COR-L47 (cell line): ENCODE results near the gene FAM78A.
"Not testable (repeated sequence)": the region's sequence is repeated elsewhere in the genome, so short reads cannot be mapped to it uniquely, and the experiment has no call there.

Experiments used
- DNase-seq: peaks from one replicate; lab custom pipeline; 2025; lab: John Stamatoyannopoulos, UW

FAM78A gene

DNA sequence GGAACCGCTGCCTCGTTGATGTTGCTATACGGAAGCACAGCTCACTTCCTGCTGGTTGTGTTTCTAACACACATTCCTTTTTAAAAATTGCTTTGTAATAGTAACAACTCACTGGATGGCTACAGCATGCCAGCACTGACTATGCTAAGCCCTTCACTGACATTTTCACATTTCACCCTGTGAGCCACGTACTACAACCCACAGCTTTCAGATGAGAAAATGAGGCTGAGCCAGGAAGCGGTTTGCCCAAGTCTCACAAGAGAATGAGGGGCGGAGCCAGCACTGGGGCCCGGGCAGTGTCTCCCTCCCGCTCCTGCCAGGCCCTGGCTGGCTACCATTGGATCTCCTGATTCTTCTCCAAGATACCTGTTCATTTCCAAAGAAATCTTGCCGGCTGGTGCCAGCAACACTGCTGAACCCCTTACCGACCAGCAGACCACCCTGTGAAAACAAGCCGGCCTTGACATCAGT lies 38.3 kb downstream of the FAM78A start:
- no peak for DNase-seq

DNA sequence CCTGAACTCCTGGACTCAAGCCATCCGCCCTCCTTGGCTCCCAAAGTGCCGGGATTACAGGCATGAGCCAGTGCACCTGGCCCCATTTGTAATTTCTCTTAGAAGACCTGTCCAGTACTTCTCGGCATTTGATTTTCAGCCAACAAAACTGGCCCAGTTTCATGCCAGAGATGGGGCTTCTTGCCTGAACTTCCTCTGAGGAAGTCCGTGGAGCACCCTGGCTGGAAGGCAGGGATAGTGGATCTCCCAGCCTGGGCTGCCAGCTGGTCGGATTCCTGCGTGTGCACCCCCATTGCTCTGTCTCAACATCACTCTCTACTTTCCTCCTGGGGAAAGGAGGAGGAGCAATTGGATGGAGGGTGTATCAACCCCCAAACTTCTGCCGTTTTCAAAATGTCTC lies 39.0 kb downstream of the FAM78A start:
- no peak for DNase-seq

DNA sequence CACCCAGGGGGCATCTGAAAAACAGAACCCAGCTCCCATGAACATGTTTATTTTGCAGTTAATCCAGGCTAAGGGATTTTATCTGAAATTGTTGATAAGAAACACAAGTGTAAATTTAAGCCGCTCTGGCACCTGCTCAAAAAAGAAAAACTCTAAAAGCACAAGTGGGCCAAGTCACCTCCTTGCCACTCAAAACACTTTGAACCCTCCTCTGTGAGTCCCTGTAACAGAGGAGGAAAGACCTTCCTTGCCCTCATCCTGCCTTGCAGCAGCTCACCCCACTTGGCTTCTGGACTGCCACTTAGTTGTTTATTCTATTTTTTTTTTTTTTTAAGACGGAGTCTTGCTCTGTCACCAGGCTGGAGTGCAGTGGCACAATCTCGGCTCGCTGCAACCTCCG lies 39.5 kb downstream of the FAM78A start:
- no peak for DNase-seq

DNA sequence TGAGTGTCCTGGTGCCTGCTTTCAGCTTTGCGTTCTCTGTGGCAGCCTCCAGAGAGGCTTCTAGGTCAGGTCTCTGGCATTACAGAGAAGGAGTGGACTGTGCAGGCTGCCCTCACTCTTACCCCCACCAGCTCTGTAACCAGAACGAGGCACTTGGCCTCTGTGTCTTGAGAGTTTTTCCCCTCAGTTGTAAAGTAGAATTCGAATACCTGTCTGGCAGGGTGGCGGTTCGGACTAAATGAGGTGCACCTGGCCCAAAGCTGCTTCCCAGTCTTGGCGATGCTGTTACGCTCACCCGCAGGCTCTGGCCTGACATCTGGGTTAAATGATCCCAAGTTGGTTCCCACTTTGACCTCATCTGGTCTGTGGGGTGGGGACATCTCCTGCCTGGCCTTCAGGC lies 40.1 kb downstream of the FAM78A start:
- DNase-seq: no peak

DNA sequence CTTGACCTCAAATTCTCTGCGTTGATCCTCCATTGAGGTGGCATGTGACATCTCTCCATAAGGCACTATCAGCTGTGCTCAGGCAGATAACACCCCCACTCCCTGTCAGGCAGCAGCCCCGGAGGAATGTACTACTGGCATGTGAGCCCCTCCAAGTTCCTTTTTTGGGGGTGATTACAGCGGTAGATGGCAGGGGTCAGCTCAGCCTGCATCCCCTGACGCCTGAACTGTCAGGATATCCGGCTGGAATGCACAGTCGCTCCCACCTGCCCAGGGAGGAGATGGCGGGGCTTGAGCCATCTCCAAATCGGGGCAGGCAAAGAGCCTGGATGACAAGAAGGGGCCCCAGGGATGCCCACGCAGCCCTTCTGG lies 40.8 kb downstream of the FAM78A start:
- no peak for DNase-seq

DNA sequence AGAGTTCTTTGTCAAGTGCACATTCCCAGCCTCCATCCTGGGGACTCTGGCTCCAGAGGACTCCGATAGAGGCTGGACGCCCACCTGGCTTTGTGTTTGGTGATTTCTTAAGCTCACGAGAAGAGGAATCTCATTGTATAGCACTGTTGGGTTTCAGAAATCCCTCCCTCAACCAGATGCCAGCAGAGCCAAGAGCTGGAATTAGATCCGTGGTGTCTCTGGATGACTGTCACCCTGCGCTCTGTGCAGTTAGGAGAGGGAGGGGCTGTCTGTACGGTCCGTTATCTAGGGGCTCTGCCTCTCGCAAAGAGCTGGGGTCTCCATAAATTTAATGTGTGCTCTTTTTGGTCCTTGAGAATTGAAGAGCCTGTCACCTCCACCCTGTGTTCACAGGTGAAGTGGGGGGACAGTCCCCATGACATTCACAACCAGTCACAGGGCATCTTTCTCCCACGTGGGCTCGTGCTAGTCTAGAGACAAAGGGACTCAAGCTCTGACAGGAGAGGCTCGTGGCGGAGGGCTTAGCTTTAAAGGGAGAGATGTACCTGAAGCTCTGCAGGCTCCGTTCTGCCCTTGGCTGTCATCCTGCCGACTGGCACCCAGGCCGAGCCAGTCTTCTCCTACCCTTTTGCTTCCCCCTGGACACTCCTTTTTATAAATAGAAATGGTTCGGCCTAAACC lies 41.4 kb downstream of the FAM78A start:
- no peak for DNase-seq

DNA sequence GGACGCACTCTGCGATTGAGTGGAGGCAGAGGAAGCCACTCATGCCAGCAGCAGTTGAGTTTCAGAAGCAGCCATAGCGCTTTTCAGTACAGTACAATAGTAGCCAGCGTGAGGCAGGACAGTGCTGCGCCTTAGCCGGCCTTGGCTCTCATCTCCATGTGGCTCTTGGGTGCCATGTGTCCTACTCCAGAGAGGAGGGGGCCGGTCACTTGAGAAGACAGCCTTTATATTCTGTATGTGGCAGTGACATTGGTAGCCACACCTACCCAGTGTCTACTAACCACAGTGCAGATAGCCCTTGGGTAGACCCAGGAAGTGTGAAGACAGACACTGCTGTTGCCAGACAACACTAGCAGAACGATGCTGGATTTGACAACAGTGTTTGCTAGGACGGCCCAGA lies 42.3 kb downstream of the FAM78A start:
- no peak for DNase-seq

DNA sequence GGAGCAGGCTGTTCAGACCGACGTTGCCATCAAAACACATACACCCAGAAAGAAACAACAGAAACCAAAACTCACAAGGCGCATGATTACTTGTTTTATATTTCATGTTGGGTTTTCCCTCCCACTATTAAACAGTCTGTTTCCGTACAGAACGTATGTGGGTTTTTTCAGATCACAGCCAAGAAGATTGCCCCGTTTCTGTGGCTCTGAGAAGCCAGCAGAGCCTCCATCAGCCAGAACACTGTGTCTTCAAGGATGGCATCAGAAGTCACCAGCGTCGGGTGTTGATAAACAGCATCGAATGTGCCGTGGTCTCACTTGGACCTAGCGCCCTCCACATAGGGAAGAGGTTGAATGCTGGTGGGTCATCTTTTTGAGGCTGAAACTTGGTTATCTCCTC lies 42.8 kb downstream of the FAM78A start:
- no peak for DNase-seq

DNA sequence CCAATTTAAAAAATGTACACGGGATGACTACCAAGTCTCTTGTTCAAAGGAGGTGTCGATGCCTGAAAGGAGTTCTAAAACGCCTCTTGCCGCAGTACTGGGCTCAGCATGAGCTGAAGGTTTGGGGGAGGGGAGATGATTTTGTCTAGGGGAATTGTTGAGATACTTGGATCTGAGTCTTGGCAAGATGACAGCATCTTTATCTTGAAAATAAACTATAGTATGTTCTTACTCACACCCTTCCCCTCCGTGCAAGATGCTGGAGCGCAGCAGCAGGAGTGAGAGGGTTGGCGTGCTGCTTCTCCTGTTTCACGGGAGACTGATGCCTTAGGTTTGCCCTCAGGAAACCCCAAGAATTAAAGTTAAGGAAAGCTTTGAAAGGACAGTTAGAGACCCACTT lies 47.3 kb downstream of the FAM78A start:
- DNase-seq: no peak

DNA sequence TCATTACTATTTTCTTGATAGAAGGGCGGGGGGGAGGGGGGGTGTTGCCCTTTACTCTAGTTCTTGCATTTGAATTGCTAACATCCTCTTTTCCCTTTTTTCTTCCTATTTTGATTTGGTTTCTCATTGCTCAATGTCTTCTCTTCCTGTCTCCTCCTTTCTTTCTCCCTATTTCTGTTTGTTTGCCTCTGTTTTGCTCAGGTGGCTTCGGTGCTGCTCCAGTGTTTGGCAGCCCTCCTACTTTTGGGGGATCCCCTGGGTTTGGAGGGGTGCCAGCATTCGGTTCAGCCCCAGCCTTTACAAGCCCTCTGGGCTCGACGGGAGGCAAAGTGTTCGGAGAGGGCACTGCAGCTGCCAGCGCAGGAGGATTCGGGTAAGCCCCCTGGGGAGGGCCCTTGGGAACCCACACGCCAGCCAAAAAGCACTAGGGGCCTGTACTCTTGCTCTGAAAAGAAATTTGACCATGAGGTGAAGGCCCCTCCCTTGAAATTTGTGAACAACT lies 48.3 kb downstream of the FAM78A start:
- DNase-seq: peak; percentile 78

DNA sequence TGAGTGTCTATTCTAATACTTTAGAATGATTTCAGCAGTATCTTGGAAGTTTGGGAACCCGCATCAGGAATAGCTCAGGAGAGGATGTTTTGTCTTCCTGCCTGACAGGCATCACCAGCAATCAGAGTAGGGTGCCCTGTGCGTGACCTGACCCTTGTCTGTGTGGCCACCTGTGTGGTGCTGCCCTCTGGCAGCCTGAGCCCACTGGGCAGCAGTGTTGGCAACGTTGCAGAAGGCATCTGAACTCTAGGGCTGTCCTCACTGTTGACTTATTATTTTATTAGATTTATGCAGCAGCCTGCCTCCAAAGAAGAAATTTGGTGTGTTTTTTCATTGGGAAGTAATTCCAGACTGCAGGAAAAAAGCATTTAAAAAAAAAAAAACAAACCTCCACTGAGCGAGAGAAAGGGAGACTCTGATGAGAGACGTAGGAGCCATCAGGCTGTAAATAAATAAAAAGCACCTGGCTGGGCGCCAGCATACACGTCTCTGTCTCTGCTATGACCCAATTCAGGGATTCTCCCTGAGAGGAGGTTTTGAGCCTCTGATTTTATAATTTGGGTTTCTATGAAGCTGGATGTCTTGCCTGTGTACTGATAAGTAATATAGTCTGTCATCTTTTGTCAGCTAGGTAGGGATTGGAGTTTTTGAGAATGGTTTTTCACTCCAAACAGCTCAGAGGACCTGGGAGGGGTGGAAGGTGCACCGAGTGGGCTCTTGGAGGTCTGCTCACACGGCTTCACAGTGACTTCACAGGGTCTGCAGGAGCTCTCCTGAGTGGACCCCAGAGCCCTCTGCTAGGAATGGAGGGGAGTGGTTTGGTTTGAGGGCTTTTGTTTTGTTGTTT lies 49.0 kb downstream of the FAM78A start:
- peak; percentile 77 for DNase-seq

DNA sequence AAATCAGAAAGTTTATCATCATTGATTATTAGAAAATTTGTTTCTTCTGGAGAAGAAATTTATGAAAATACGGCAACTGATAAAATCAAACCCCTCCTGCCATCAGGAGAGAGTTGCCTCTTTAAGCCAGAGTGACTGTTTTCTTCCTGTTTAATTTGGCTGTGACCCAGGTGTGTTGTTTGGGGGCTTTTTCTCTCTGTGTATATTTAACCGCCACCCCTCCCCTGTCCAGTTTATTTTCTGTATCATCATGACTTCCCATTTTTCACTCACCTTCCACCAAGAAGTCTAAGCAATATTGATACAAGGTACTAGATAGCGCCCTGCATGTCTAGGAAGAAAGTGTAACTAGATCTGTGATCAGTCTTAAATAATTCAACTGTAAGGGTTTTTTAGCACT lies 50.1 kb downstream of the FAM78A start:
- no peak for DNase-seq

DNA sequence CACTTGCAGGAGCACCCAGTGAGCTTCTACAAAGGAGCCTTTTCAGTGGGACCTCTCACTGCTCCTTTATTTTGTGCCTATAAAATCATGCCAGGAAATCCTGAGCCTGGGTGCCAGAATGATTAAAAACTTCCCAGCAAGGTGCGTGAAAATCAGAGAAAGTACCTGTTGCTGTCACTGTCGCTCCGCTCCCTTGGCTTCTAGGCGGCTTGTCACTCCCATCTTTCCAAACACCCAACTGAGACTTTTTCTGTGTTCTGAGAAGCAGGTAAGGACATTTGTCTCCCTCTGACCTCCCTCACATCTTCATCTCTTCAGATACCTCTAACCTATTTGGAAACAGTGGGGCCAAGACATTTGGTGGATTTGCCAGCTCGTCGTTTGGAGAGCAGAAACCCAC lies 53.9 kb downstream of the FAM78A start:
- DNase-seq: no peak

DNA sequence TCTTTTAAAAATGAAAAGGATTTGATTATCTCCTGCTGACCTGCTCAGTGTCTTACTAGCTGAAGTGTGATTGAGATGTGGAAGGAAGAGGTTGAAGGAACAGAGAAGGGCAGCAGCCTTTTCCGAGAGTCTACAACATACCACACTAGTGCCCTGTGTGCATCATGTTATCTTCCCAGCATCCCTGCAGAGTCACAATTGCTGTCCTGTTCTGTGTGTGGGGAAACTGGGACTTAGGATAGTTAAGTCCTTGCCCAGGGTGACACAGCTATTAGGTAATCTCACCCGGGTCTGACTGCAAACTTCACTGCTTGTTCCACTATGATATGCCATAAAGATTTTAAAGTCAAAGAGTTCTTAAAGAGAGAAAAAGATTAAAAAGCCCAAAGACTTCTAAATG lies 55.8 kb downstream of the FAM78A start:
- DNase-seq: no peak

DNA sequence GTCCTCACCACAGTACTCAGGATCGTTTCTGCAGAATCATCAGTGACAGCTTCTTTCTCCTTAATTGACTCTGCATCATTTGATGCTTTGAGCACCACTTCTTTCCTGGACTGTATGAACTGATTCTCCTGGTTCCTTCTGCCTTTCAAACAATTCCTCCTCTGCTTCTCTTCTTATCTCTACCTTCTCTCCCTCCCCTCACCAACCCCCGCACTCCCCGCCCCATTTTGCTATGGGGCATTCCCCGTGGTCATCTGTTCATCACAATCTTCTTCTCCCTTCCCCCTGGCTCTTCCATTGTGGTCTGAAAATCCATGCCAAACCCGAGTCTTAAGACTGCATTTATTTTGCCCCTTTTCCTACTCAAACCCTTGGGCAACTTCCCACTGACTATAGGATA lies 57.9 kb downstream of the FAM78A start:
- DNase-seq: no peak

DNA sequence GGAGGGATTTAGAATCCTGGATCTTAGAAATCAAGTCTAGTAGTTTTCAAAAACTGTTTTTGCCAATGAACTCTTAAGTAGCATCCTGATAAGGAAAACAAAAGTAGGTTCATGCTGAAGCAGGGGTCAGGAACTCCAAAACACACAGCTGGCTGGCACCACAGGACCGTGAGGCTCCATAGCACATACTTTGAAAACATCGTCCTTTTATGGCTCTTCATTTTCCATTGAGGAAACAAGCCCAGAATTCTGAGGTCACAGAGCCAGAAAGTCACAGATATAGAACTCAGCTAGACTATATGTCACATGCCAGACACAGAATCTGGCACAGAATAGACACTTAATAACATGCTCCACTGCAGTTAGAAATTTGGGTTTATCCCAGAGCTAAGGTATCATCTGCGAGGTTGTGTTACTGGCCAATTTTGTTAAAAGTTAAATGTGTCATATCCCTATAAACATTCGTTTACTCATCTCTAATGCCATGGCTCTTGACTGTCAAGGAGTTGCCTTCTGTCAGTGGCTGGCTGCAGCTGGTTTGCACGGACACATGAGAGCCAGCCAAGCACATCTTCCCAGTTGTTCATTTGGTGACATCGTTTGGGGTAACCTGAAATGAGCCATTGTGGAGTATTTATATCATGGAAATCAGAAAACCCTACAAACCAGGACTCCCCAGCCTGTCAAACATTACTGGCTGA lies 58.8 kb downstream of the FAM78A start:
- DNase-seq: no peak

DNA sequence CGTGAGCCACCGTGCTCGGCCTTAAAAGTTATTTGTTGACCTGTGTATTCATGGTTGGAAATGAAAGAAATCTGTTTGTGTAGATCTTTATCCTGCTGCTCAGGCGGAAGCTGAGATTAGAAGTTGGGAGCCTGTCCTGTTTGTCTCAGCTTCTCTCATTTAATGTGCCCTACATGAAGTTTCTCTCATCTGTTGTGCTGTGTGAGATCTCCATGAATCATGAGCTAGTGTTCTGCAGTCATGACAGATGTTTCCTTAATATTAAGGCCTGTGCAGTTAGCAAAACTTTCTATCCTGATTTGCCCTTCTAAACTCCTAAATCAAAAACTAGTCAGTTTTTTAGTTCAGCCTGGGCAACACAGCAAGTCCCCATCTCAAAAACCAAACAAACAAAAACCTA lies 59.5 kb downstream of the FAM78A start:
- no peak for DNase-seq

DNA sequence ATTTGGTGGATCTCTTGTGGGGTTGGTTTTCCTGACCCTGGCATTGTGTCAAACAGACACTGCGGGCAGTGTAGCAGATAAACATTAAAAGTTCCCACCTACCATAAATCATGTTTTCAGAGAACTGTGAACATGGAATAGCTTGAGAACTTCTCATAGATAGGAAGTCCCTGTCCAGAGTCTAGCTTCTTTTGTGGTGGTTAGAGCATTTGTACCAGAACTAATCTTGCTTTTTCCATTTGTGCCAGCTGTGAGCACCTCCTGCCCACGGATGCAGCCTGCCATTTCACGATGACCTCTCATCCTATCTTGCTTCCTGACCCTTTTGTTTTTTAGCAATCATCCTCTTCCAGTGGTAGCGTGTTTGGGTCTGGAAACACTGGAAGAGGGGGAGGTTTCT lies 61.4 kb downstream of the FAM78A start:
- DNase-seq: no peak

DNA sequence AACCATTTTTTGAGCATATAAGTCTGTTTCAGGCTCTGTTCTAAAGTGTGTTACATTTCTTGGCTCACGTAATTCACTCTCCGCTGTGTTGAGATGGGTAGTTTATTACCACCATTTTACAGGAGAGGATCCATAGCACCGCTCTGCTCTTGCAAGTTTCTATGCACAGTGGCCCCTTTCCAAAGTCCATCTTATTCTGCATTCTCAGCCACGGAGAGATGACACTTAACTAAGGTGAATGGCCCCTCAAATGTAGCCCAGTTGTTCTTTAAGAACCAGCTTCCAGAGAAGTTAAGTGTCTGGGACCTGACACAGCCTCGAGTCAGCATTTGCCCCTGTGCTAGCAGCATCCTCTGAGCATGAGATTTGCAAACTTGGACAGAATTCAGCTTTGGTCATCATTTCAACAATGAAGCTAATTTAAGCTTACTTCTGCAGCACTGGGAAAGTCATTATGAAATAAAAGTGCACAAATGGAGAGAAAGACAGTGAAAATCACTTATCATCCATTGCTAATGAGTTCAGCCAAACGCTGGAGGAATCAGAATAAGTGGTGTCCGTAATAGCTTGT lies 61.9 kb downstream of the FAM78A start:
- no peak for DNase-seq

DNA sequence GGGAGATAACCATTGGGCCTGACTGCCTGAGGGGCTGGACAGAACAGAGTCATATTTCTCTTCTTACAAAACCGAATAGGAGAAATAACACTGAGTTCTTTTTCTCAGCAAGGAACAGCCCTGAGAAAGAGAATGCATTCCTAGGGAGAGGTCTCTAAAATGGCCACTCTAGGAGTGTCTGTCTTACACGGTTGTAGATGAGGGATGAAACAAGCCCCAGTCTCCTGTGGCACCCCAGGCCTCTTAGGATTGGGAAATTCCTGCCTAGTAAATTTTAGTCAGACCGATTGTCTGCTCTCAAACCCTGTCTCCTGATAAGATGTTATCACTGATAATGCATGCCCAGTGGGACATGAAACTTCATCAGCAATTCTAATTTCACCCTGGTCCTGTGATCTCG lies 64.4 kb downstream of the FAM78A start:
- DNase-seq: not testable (repeated sequence)
